Stromal cell of bone marrow (primary cell): ENCODE results near the gene TENT4B.
"Not testable (repeated sequence)": the region's sequence is repeated elsewhere in the genome, so short reads cannot be mapped to it uniquely, and the experiment has no call there.

Source experiments
- DNase-seq: peaks from one replicate; pipeline ENCODE4 v3.0.0-alpha.2; 2012; ENCODE audit warnings: low read depth

The TENT4B gene

GRCh38 chr16:50154420-50154950 is 1.4 kb downstream of the TENT4B start:
- DNase-seq = no peak

- DNase-seq = no peak
These were observed 2.8 kb downstream of the TENT4B start for GRCh38 chr16:50155925-50156324.

GRCh38 chr16:50156590-50156989 is 3.5 kb downstream of the TENT4B start:
- no peak for DNase-seq

- DNase-seq = no peak
These were observed 7.5 kb downstream of the TENT4B start for GRCh38 chr16:50160495-50161164.

GRCh38 chr16:50161950-50162349 is 8.8 kb downstream of the TENT4B start:
- DNase-seq = no peak

GRCh38 chr16:50165473-50165872 is 12.4 kb downstream of the TENT4B start:
- no peak for DNase-seq

- no peak for DNase-seq
These were observed 13.7 kb downstream of the TENT4B start for GRCh38 chr16:50166511-50167500.

- no peak for DNase-seq
These were observed 14.4 kb downstream of the TENT4B start for GRCh38 chr16:50167556-50167955.

- DNase-seq = no peak
These were observed 16.5 kb downstream of the TENT4B start for GRCh38 chr16:50169555-50170096.

- DNase-seq = not testable (repeated sequence)
These were observed 18.7 kb downstream of the TENT4B start for GRCh38 chr16:50171773-50172172.

GRCh38 chr16:50172195-50172922 is 19.3 kb downstream of the TENT4B start:
- no peak for DNase-seq

- no peak for DNase-seq
These were observed 20.2 kb downstream of the TENT4B start for GRCh38 chr16:50173316-50173715.

GRCh38 chr16:50178491-50178941 is 25.4 kb downstream of the TENT4B start:
- DNase-seq = no peak

- no peak for DNase-seq
These were observed 29.3 kb downstream of the TENT4B start for GRCh38 chr16:50182441-50182840.

GRCh38 chr16:50183316-50183715 is 30.2 kb downstream of the TENT4B start:
- no peak for DNase-seq

- DNase-seq = no peak
These were observed 31.9 kb downstream of the TENT4B start for GRCh38 chr16:50185005-50185505.

GRCh38 chr16:50188619-50189136 is 35.6 kb downstream of the TENT4B start:
- no peak for DNase-seq

GRCh38 chr16:50190292-50190691 is 37.2 kb downstream of the TENT4B start:
- DNase-seq = no peak

- no peak for DNase-seq
These were observed 39.4 kb downstream of the TENT4B start for GRCh38 chr16:50192386-50193050.

GRCh38 chr16:50193594-50193993 is 40.5 kb downstream of the TENT4B start:
- DNase-seq = no peak

GRCh38 chr16:50195276-50195675 is 42.2 kb downstream of the TENT4B start:
- DNase-seq = no peak
